ENCODE results near the gene MYB. TPM values are rescaled to one million over a fixed set of nuclear protein-coding genes. Genes with fewer than 3 reads are reported as not detected.

Gene MYB
- total RNA-seq, 1 donor from 2014 or later: 0.52 TPM

DNA sequence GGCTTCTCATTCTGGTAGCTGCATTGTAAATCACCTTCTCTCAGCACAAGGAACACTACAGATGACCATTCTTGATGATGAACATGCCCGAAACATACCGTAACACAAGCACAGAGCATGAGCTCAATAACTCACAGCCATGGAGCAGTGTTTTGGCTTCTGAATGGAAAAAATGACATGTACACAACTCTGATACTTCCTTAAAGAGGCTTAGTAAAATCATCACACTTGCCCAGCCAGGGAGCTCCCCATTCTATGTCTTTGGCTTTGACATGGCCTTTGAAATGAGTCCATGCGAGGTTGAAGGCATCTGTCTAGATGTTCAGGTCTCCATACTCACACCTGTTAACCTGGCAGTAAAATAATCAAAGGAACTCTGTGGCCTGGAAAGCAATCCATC is 87.6 kb downstream of the MYB start:
- Histone ChIP-seq H3K27ac (ENCODE audit: low read depth, low read length) (no peak overlapping the region), H3K9ac (ENCODE audit: low read depth in 1 of 3, low read length in 3 of 3) (no peak overlapping the region), H3K36me3 (ENCODE audit: control insufficient read depth in 3 of 3, insufficient read depth in 3 of 3, low read length in 3 of 3) (no peaks in the 10 kb centered on the region), H3K9me3 (ENCODE audit: control insufficient read depth in 3 of 3, low read length in 3 of 3) (no peaks in the 10 kb centered on the region), H3K27me3 (ENCODE audit: control insufficient read depth in 3 of 3, insufficient read depth in 3 of 3, low read length in 3 of 3) (no peaks in the 10 kb centered on the region), H3K4me1 (ENCODE audit: control insufficient read depth in 3 of 3, insufficient read depth in 3 of 3, low read length in 3 of 3) (no peaks in the 10 kb centered on the region), H3K4me3 (ENCODE audit: low read length in 3 of 3) (no peak overlapping the region)

Small RNA genes lying within 50 kb of the gene (small RNA-seq; reads per million reads assigned to genes)
- not detected for gene MIR548A2

Other genes with a start within 250 kb of the MYB start
- gene ALDH8A1, start 231.2 kb upstream of the MYB start, total RNA-seq: 0.52 TPM
- gene HBS1L, start 126.5 kb upstream of the MYB start, total RNA-seq: 39.1 TPM

Measured in skeletal muscle tissue (tissue), 5 donors.